ENCODE data around the gene NDUFS8. TPM values are rescaled to one million over a fixed set of nuclear protein-coding genes. Genes with fewer than 3 reads are reported as not detected.

NDUFS8 gene
- total RNA-seq, 1 experiment from 2014 or later, result 166 TPM

GRCh38 chr11:68056317-68057285, 26.1 kb downstream of the NDUFS8 start:
- BruUV-seq (replicated peaks), result no TSS peak
- CTCF ChIA-PET, result no interaction called here
- TF ChIP-seq CTCF (IDR thresholded peaks at IDR 0.05; ENCODE audit: unreplicated experiment), result no peak
- H3K27me3 Mint-ChIP-seq (ENCODE audit: unreplicated experiment), result no peaks in the 10 kb centered on the region
- no peaks in the 10 kb centered on the region for H3K9me3 Mint-ChIP-seq (ENCODE audit: low read depth, unreplicated experiment)
- no peak for DNase-seq
- no peaks in the 10 kb centered on the region for H3K4me1 Mint-ChIP-seq (ENCODE audit: low read depth, unreplicated experiment)
- intact Hi-C loops (cut with micrococcal nuclease; ENCODE audit: unreplicated experiment), result no loop called here
- H3K27ac Mint-ChIP-seq (ENCODE audit: unreplicated experiment), result no peak overlapping the region
- peaks cover 97% of the 10 kb centered on the region for H3K36me3 Mint-ChIP-seq (ENCODE audit: insufficient read depth, unreplicated experiment)
- no peak overlapping the region for H3K4me3 Mint-ChIP-seq (ENCODE audit: low read depth, unreplicated experiment)

DNA sequence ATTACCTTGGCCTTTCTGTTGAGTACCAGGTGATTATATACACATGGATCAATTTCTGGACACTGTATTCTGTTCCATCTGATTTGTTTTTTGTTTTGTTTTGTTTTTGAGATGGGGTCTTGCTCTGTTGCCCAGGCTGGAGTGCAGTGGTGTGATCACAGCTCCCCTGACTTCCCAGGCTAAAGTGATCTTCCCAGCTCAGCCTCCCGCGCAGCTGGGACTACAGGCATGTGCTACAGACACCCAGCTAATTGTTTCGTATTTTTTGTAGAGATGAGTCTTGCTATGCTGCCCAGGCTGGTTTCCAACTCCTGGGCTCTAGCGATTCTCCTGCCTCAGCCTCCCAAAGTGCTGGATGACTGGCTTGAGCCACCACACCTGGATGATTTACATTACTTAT, 27.3 kb downstream of the NDUFS8 start:
- no peaks in the 10 kb centered on the region for H3K27me3 Mint-ChIP-seq (ENCODE audit: unreplicated experiment)
- H3K4me1 Mint-ChIP-seq (ENCODE audit: low read depth, unreplicated experiment), result no peaks in the 10 kb centered on the region
- no peaks in the 10 kb centered on the region for H3K9me3 Mint-ChIP-seq (ENCODE audit: low read depth, unreplicated experiment)
- peak overlapping the region; percentile 50 for H3K27ac Mint-ChIP-seq (ENCODE audit: unreplicated experiment)
- intact Hi-C loops (cut with micrococcal nuclease; ENCODE audit: unreplicated experiment), result no loop called here
- peaks cover 98% of the 10 kb centered on the region for H3K36me3 Mint-ChIP-seq (ENCODE audit: insufficient read depth, unreplicated experiment)
- DNase-seq, result no peak
- no peak for TF ChIP-seq CTCF (IDR thresholded peaks at IDR 0.05; ENCODE audit: unreplicated experiment)
- CTCF ChIA-PET, result no interaction called here
- no peak overlapping the region for H3K4me3 Mint-ChIP-seq (ENCODE audit: low read depth, unreplicated experiment)
- BruUV-seq (replicated peaks), result no TSS peak

DNA sequence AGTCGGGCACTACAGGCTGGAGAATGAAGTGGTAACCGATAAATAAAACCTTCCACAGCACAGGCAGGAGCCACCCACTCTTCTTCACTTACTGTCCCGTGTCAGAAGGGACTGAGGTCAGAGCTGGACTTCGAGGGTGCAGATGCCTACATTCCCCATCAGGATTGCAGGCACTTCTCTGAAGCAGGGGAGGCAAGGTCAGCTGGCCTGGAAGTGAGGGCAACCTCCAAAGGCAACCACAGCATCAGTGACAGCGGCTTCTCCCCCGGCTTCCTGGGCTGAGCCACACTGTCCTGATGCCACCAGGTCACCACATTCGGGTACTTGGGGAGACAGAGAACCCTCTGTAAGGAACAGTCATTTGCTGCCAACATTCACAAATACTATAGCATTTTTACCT, 31.0 kb downstream of the NDUFS8 start:
- H3K9me3 Mint-ChIP-seq (ENCODE audit: low read depth, unreplicated experiment), result no peaks in the 10 kb centered on the region
- TF ChIP-seq CTCF (IDR thresholded peaks at IDR 0.05; ENCODE audit: unreplicated experiment), result no peak
- no TSS peak for BruUV-seq (replicated peaks)
- no peaks in the 10 kb centered on the region for H3K27me3 Mint-ChIP-seq (ENCODE audit: unreplicated experiment)
- intact Hi-C loops (cut with micrococcal nuclease; ENCODE audit: unreplicated experiment), result no loop called here
- H3K4me1 Mint-ChIP-seq (ENCODE audit: low read depth, unreplicated experiment), result no peaks in the 10 kb centered on the region
- H3K4me3 Mint-ChIP-seq (ENCODE audit: low read depth, unreplicated experiment), result no peak overlapping the region
- DNase-seq, result no peak
- H3K36me3 Mint-ChIP-seq (ENCODE audit: insufficient read depth, unreplicated experiment), result peaks cover 93% of the 10 kb centered on the region
- CTCF ChIA-PET, result no interaction called here
- no peak overlapping the region for H3K27ac Mint-ChIP-seq (ENCODE audit: unreplicated experiment)

- no peaks in the 10 kb centered on the region for H3K4me1 Mint-ChIP-seq (ENCODE audit: low read depth, unreplicated experiment)
- H3K36me3 Mint-ChIP-seq (ENCODE audit: insufficient read depth, unreplicated experiment), result peaks cover 93% of the 10 kb centered on the region
- CTCF ChIA-PET, result interaction anchor here (0.8 kb wide), 2 partner anchors 35 to 107 kb away, joined by 3 to 5 read pairs; no protein-coding TSS in a partner anchor
- H3K9me3 Mint-ChIP-seq (ENCODE audit: low read depth, unreplicated experiment), result no peaks in the 10 kb centered on the region
- intact Hi-C loops (cut with micrococcal nuclease; ENCODE audit: unreplicated experiment), result no loop called here
- H3K27ac Mint-ChIP-seq (ENCODE audit: unreplicated experiment), result no peak overlapping the region
- H3K4me3 Mint-ChIP-seq (ENCODE audit: low read depth, unreplicated experiment), result no peak overlapping the region
- no peaks in the 10 kb centered on the region for H3K27me3 Mint-ChIP-seq (ENCODE audit: unreplicated experiment)
- no peak for DNase-seq
- no TSS peak for BruUV-seq (replicated peaks)
- no peak for TF ChIP-seq CTCF (IDR thresholded peaks at IDR 0.05; ENCODE audit: unreplicated experiment)
Observed at GRCh38 chr11:68064926-68065325, 34.4 kb downstream of the NDUFS8 start.

All from Calu3 (cell line).